HepG2 (cell line): ENCODE measurements around the gene PLSCR4. TPM values are rescaled to one million over a fixed set of nuclear protein-coding genes. Genes with fewer than 3 reads are reported as not detected.

Source experiments
- ADNP ChIP-seq: sonication (generic); formaldehyde crosslinking; IDR thresholded peaks from 2 replicates; pipeline ENCODE4 v1.4.0; 2020; ENCODE audit warnings: missing genetic modification reagents
- AHR ChIP-seq: IDR thresholded peaks from 2 replicates; pipeline ENCODE4 v1.6.1; 2018; ENCODE audit warnings: missing genetic modification reagents, missing compliant biosample characterization
- CAMTA2 ChIP-seq: sonication (generic); formaldehyde crosslinking; IDR thresholded peaks from 2 replicates; pipeline ENCODE4 v1.4.0; 2020; ENCODE audit warnings: mild to moderate bottlenecking, missing genetic modification reagents, borderline replicate concordance
- DPF2 ChIP-seq: sonication (generic); formaldehyde crosslinking; IDR thresholded peaks from 2 replicates; pipeline ENCODE4 v1.4.0; 2020; ENCODE audit warnings: mild to moderate bottlenecking, low read depth, missing genetic modification reagents, borderline replicate concordance
- GMEB2 ChIP-seq: IDR thresholded peaks from 2 replicates; pipeline ENCODE4 v1.6.1; 2016; ENCODE audit warnings: missing biosample characterization, missing genetic modification reagents, low read depth
- GZF1 ChIP-seq: sonication (generic); formaldehyde crosslinking; IDR thresholded peaks from 2 replicates; pipeline ENCODE4 v1.5.1; 2020; ENCODE audit warnings: mild to moderate bottlenecking, missing genetic modification reagents
- HMG20A ChIP-seq: IDR thresholded peaks from 2 replicates; pipeline ENCODE4 v1.6.1; 2016; ENCODE audit warnings: borderline replicate concordance
- HMG20B ChIP-seq: conservative IDR thresholded peaks from 2 replicates; pipeline ENCODE4 v1.6.1; 2016; ENCODE audit warnings: missing genetic modification reagents, missing compliant biosample characterization
- KAT7 ChIP-seq: IDR thresholded peaks from 2 replicates; pipeline ENCODE4 v1.6.1; 2018; ENCODE audit warnings: borderline replicate concordance, missing compliant biosample characterization
- MED13 ChIP-seq: sonication (generic); formaldehyde crosslinking; IDR thresholded peaks from 2 replicates; pipeline ENCODE4 v1.5.0; 2020; ENCODE audit warnings: missing genetic modification reagents
- NFRKB ChIP-seq: fragments of 450-650 bp; IDR thresholded peaks from 2 replicates; pipeline ENCODE4 v1.6.1; 2017
- POGZ ChIP-seq: sonication (generic); formaldehyde crosslinking; IDR thresholded peaks from 2 replicates; pipeline ENCODE4 v1.4.0; 2020; ENCODE audit warnings: mild to moderate bottlenecking, missing genetic modification reagents
- RFX1 ChIP-seq: fragments of 450-650 bp; IDR thresholded peaks from 2 replicates; pipeline ENCODE4 v1.6.1; 2017
- SMARCC2 ChIP-seq: fragments of 450-650 bp; IDR thresholded peaks from 2 replicates; pipeline ENCODE4 v1.6.1; 2017; ENCODE audit warnings: antibody characterized with exemption, mild to moderate bottlenecking
- U2AF1 ChIP-seq: fragments of 200-400 bp; formaldehyde crosslinking; optimal IDR thresholded peaks from 2 replicates; pipeline ENCODE3; 2017; ENCODE audit warnings: mild to moderate bottlenecking, low read depth, low read length
- XBP1 ChIP-seq: sonication (generic); formaldehyde crosslinking; IDR thresholded peaks from 2 replicates; pipeline ENCODE4 v1.5.0; 2020; ENCODE audit warnings: missing genetic modification reagents
- XRCC5 ChIP-seq: fragments of 200-400 bp; formaldehyde crosslinking; optimal IDR thresholded peaks from 2 replicates; pipeline ENCODE3; 2017; ENCODE audit warnings: mild to moderate bottlenecking, low read length
- ZFP82 ChIP-seq: sonication (generic); formaldehyde crosslinking; IDR thresholded peaks from 2 replicates; pipeline ENCODE4 v1.5.1; 2020; ENCODE audit warnings: mild to moderate bottlenecking, missing genetic modification reagents, borderline replicate concordance
- ZKSCAN1 ChIP-seq: fragments of 150-350 bp; IDR thresholded peaks from 2 replicates; pipeline ENCODE4 v1.6.1; 2014; ENCODE audit warnings: low read length
- ZMAT5 ChIP-seq: sonication (generic); formaldehyde crosslinking; IDR thresholded peaks from 2 replicates; pipeline ENCODE4 v1.5.0; 2020; ENCODE audit warnings: mild to moderate bottlenecking, low read depth, missing genetic modification reagents, borderline replicate concordance
- ZNF280B ChIP-seq: sonication (generic); formaldehyde crosslinking; IDR thresholded peaks from 2 replicates; pipeline ENCODE4 v1.5.0; 2020; ENCODE audit warnings: missing genetic modification reagents, mild to moderate bottlenecking, borderline replicate concordance
- ZNF512B ChIP-seq: sonication (generic); formaldehyde crosslinking; IDR thresholded peaks from 2 replicates; pipeline ENCODE4 v1.5.1; 2020; ENCODE audit warnings: missing genetic modification reagents, mild to moderate bottlenecking, borderline replicate concordance
- ZNF543 ChIP-seq: sonication (generic); formaldehyde crosslinking; IDR thresholded peaks from 2 replicates; pipeline ENCODE4 v1.4.0; 2020; ENCODE audit warnings: mild to moderate bottlenecking, missing genetic modification reagents
- ZNF558 ChIP-seq: sonication (generic); formaldehyde crosslinking; IDR thresholded peaks from 2 replicates; pipeline ENCODE4 v1.9.0; 2022; ENCODE audit warnings: mild to moderate bottlenecking, missing genetic modification reagents, borderline replicate concordance
- ZNF678 ChIP-seq: sonication (generic); formaldehyde crosslinking; IDR thresholded peaks from 2 replicates; pipeline ENCODE4 v1.4.0; 2020; ENCODE audit warnings: mild to moderate bottlenecking, missing genetic modification reagents
- ZNF776 ChIP-seq: sonication (generic); formaldehyde crosslinking; IDR thresholded peaks from 2 replicates; pipeline ENCODE4 v1.4.0; 2020; ENCODE audit warnings: mild to moderate bottlenecking, missing genetic modification reagents
- ZNF777 ChIP-seq: sonication (generic); formaldehyde crosslinking; IDR thresholded peaks from 2 replicates; pipeline ENCODE4 v1.4.0; 2020; ENCODE audit warnings: missing genetic modification reagents
- ZNF839 ChIP-seq: sonication (generic); formaldehyde crosslinking; IDR thresholded peaks from 2 replicates; pipeline ENCODE4 v1.4.0; 2020; ENCODE audit warnings: missing genetic modification reagents, mild to moderate bottlenecking, borderline replicate concordance
- polyA plus RNA-seq, 8 experiments: library from polyadenylated mRNA; depleted of rRNA in 3 of 8; stranded (reverse) in 7 of 8; unstranded in 1 of 8; fragments of >200 nt; fragmentation: Illumina TruSeq in 4 of 8; extraction: Trizol in 4 of 8; gene quantifications; 2 replicates each; pipeline versions ENCODE4 v1.2.1 to v1.2.3, GENCODE V29; 2011 to 2016; ENCODE audit warnings: low read depth in 4 of 8, missing spikeins in 1 of 8, mixed read lengths in 1 of 8; ENCODE audit not compliant: insufficient read depth in 1 of 8
- total RNA-seq, 5 experiments: library from RNA; depleted of rRNA; stranded (reverse); fragments of >200 nt; fragmentation: Illumina TruSeq; extraction: Trizol; gene quantifications; 2 replicates each; pipeline ENCODE4 v1.2.3, GENCODE V29; 2016; ENCODE audit warnings: low read depth in 1 of 5

PLSCR4 gene
- total and polyA plus RNA-seq, 2 of the 13 experiments (the other 11 are each of a cell fraction or from before 2014, with no cell fraction given), result 1.5 to 59.0 TPM

- TF ChIP-seq ZNF280B (CRISPR knock-in tag) (no peak), POGZ (CRISPR knock-in tag) (no peak), RFX1 (no peak), ZNF512B (CRISPR knock-in tag) (no peak), NFRKB (no peak), ZNF777 (CRISPR knock-in tag) (no peak), MED13 (CRISPR knock-in tag) (no peak), ZFP82 (CRISPR knock-in tag) (no peak), XBP1 (CRISPR knock-in tag) (no peak), GZF1 (no peak), XRCC5 (peak; percentile 41), AHR (CRISPR knock-in tag) (no peak; the same call in 1 of the 2 replicates), ZNF678 (CRISPR knock-in tag) (no peak), U2AF1 (no peak), CAMTA2 (CRISPR knock-in tag) (no peak), ZNF839 (CRISPR knock-in tag) (no peak), HMG20A (CRISPR knock-in tag) (no peak), DPF2 (CRISPR knock-in tag) (no peak), ZNF776 (0 out of 2 replicates have a peak, but pooled peaks have one; percentile 4), GMEB2 (no peak), ZNF558 (CRISPR knock-in tag) (no peak), HMG20B (CRISPR knock-in tag) (no peak), KAT7 (peak; percentile 76; the same call in 1 of the 2 replicates), SMARCC2 (no peak), ADNP (CRISPR knock-in tag) (no peak), ZMAT5 (CRISPR knock-in tag) (no peak), ZKSCAN1 (no peak), ZNF543 (CRISPR knock-in tag) (no peak)
These were observed 90.5 kb downstream of the PLSCR4 start (continued) for GRCh38 chr3:146160321-146160963.
